Bone marrow (tissue), 2 donors: ENCODE data around the gene CACNA1D.
"Not testable (repeated sequence)": the region's sequence is repeated elsewhere in the genome, so short reads cannot be mapped to it uniquely, and the experiment has no call there.

Source experiments
- DNase-seq, 2 donors: peaks; one replicate each; lab custom pipeline; 2025; lab: John Stamatoyannopoulos, UW

Gene CACNA1D

DNA sequence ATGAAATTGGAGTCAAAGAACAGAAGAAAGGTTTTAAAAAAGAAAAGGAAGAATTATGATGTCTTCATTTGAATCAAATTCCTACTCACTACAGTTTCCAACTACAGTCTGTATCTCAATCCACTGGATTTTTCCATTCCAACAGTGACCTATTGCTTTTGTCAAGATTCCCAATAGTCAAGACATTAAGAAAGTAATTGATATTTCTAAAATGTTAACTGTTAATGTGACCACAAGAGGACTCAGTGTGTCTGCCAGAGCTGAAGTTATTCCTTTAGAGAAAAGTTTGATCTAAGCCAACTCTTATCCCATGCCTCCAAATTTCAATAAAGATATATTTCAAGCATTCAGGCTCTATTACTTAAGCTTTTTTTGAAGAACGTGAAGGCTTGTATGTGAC, 163.2 kb downstream of the CACNA1D start:
- DNase-seq: no peak

GRCh38 chr3:53658613-53659193, 164.3 kb downstream of the CACNA1D start:
- no peak for DNase-seq

- no peak for DNase-seq
Measured at GRCh38 chr3:53659996-53660395, 165.6 kb downstream of the CACNA1D start.

DNA sequence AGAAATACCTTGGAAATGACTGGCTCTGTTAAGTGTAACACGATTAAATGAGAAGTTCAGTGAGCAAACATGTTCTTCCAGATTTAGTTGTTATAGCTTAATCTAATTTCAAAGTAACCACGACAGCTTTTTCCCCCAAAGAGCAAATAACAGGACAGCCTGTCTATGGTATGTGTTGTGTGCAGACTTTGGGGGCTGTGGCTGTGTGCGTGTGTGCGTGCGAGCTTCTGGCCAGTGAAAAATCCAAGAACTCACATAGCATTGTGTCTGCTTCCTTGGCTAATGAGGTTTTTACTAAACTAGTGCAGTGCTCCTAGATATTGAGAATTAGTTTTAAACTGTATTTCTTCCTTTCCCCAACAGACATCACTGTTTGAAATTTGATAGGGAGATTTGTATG, 167.1 kb downstream of the CACNA1D start:
- DNase-seq: no peak

- DNase-seq: not testable (repeated sequence)
Measured at GRCh38 chr3:53664812-53665211, 170.4 kb downstream of the CACNA1D start.

DNA sequence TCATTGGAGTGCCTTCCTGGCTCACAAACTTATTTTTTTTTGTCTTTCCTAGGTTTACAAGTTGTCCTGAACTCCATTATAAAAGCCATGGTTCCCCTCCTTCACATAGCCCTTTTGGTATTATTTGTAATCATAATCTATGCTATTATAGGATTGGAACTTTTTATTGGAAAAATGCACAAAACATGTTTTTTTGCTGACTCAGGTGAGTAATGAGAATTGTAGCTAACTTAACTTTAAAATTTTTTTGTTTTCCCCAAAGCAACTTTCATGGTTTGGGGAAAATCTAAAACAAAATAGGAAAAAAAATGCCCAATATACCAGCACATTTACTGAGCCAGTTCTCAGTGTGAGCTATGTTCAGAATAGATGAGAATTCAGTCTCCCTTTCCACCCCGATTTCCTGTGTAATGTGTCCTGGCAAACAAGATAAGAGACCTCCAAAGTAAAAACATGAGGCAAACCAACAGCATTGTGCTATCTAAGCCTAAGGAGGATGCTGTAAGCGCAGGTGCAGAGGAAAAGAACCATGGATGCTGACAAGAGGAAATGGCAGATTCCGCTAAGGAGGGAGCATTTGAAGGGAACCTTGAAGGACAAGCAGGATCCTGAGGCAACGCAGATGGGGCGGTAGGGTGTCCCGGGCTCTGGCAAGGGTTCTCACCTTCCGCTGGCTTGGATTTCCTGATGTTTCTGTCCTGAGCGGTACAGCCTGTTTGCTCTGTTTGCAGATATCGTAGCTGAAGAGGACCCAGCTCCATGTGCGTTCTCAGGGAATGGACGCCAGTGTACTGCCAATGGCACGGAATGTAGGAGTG, 171.4 kb downstream of the CACNA1D start:
- no peak for DNase-seq

- no peak for DNase-seq
Measured at GRCh38 chr3:53668872-53669271, 174.5 kb downstream of the CACNA1D start.

- DNase-seq: no peak
Measured at GRCh38 chr3:53670721-53671120, 176.3 kb downstream of the CACNA1D start.

DNA sequence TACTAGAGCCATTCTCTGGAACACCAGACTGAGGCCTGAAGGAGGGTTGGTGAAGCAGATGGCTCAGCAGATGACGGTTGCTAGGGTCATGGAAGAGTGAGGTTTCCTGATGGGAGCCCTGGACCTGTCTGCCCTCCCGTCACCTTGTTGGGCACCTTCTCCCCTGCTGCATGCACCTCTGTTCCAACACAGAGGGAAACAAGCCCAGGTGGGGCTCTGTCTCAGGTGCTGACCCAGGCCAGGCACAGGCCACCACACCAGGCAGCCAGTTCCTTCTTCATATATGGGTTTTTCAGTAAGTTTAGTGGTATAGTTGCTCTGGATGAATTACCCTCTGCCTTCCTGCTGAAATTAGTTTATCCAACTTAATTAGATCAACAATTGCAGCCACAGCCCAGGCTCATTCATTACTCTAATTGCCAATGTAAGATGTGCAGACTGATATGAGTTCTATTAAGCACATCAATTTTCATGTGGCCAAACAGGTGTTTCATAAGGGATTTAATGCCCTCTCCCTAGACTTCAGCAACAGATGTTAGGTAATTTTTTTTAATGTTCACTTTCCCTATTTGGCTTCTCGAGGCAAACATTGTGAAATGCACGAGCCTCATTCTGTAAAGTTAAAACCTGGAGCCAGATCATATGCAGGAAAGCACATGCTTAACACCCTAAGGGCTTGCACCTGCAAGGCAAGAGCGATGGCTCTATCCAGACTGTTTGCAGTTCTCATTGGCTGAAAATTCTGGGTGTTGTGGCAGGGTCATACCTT, 177.0 kb downstream of the CACNA1D start:
- DNase-seq: no peak

- DNase-seq: no peak
Measured at GRCh38 chr3:53671961-53672299, 177.5 kb downstream of the CACNA1D start.

DNA sequence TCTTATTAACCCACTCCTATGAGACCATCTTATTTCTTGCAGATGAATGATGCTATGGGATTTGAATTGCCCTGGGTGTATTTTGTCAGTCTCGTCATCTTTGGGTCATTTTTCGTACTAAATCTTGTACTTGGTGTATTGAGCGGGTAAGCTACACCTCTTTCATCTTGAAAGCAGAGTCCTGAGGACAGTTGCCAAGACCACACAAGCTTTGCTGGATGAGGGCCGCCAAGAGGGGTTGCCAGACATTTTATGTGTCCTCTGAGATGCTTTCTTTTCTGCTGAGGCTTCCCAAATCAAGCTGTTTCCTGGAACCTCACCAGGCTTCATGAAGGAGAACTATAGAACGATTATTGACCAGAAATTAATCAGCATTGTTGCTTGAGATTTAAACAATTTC, 178.6 kb downstream of the CACNA1D start:
- DNase-seq: no peak

DNA sequence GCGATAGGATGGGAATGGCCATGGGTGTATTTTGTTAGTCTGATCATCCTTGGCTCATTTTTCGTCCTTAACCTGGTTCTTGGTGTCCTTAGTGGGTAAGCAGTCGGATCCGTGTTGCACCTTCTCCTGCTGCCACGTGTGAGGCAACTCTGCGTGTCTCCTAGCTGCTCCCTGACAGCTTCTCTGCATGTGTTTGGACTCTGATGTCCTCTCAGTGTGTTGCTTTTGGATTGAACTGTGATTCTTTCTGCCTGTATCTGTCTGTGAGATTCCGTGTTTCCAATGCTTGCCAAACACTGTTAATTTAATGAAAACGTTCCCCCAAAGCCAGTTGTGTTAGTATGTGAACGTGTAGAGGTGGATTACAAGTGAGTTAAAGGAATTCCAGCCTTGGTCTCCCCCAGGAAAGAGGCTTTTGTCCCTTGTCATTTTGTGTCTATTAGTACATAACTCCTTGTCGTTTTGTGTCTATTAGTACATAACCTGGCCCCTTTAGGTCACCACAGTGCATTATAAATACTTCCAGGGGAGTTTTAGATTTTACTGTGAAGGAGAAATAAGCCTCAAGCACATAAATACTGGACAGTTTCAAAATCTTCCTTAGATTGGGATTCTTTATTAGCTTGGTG, 179.4 kb downstream of the CACNA1D start:
- no peak for DNase-seq

DNA sequence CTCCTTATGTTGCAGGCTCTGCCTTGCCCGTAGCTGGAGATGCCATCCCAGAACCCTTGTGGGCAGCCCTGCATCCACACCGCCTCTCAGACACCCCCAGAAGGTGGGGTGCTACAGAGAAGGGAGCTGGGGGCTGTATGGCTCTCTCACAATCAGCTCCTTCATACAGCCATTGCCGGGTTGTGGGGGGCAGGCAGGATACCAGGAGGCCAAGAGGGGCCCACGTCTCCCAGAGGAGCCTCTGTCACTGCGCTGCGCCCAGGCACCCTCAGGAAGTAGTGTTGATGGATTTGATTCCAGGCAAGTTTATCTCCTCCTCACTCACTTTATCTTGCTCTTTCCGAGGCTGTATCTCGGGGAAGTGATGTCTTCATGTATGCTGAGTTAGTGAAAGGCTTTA, 180.2 kb downstream of the CACNA1D start:
- no peak for DNase-seq

GRCh38 chr3:53675022-53675697, 180.7 kb downstream of the CACNA1D start:
- DNase-seq: no peak

DNA sequence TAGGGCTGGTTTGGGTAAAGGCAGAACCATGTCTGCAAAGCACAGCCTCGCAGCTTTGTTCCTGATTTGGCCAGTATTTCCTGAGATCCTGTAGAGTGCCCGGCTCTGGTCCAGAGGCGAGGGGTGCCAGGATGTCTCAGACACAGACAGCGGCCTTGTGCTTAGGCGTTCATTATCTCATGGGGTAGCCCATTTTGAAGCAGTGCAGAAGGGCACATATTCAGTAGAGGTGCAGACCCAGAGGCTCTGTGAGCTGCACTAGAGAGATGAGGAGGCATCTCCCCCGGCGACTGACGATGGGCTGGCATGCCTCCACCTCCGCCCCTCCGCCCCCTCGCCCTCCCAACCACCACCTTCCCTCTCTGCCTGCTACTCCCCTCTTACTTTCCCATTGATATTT, 181.5 kb downstream of the CACNA1D start:
- DNase-seq: no peak

- DNase-seq: peak in 1 of 2 donors; percentile 21
Measured at GRCh38 chr3:53677413-53677812, 183.0 kb downstream of the CACNA1D start.

- DNase-seq: no peak
Measured at GRCh38 chr3:53680028-53680427, 185.6 kb downstream of the CACNA1D start.

GRCh38 chr3:53682807-53683206, 188.4 kb downstream of the CACNA1D start:
- no peak for DNase-seq

GRCh38 chr3:53688066-53688465, 193.7 kb downstream of the CACNA1D start:
- no peak for DNase-seq

DNA sequence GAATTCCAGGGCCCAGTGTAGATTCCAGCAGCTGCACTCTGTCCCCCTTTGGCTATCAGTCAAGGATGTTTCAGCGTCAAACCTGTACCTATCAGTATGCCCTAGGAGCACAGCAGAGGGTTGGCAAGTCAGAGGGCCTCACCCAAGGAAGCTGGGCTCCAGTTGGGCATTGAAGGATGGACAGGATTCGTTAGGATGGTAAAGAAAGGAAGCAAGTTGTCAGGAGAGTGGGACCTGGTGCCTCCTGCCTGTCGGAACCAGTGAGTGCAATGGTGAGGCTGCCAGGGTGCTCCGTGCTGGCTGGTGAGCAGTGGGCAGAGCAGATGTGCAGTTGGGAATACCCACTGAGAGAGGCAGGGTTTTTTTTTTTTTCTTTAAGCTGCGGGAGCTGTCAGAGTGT, 194.6 kb downstream of the CACNA1D start:
- DNase-seq: no peak

GRCh38 chr3:53689681-53690080, 195.3 kb downstream of the CACNA1D start:
- DNase-seq: no peak

GRCh38 chr3:53690521-53690920, 196.1 kb downstream of the CACNA1D start:
- no peak for DNase-seq
